K562 (cell line): ENCODE results near the gene ABCC10. TPM values are rescaled to one million over a fixed set of nuclear protein-coding genes. Genes with fewer than 3 reads are reported as not detected.

Experiments used
- GABPB1 ChIP-seq: sonication (generic); formaldehyde crosslinking; IDR thresholded peaks from 2 replicates; pipeline ENCODE4 v1.8.0; 2022; ENCODE audit warnings: mild to moderate bottlenecking, missing genetic modification reagents
- L3MBTL2 ChIP-seq: fragments of 450-650 bp; IDR thresholded peaks from 2 replicates; pipeline ENCODE4 v1.6.1; 2016; ENCODE audit warnings: mild to moderate bottlenecking, moderate library complexity
- MTA2 ChIP-seq: fragments of 450-650 bp; IDR thresholded peaks from 2 replicates; pipeline ENCODE4 v1.6.1; 2016; ENCODE audit warnings: low read depth
- NONO ChIP-seq, 2 experiments: fragments of 200-400 bp in 1 of 2; fragments of 450-650 bp in 1 of 2; formaldehyde crosslinking in 1 of 2; IDR thresholded peaks; 2 replicates each; pipeline ENCODE4 v1.6.1; 2017; ENCODE audit warnings: low read depth in 2 of 2, mild to moderate bottlenecking in 2 of 2, moderate library complexity in 2 of 2, low read length in 1 of 2
- NRF1 ChIP-seq, 2 experiments: fragments of 450-650 bp; IDR thresholded peaks in 1 of 2; conservative IDR thresholded peaks in 1 of 2; 2 replicates each; pipeline ENCODE4 v1.6.1; 2014; ENCODE audit warnings: mild to moderate bottlenecking in 2 of 2
- PTRF ChIP-seq: fragments of 450-650 bp; IDR thresholded peaks from 2 replicates; pipeline ENCODE4 v1.6.1; 2016; ENCODE audit warnings: mild to moderate bottlenecking, missing genetic modification characterization, missing compliant biosample characterization
- TAF1 ChIP-seq: IDR thresholded peaks from 2 replicates; pipeline ENCODE4 v1.6.1; 2011; ENCODE audit warnings: mild to moderate bottlenecking, low read length, moderate library complexity; ENCODE audit not compliant: insufficient read depth, control insufficient read depth, severe bottlenecking; ENCODE audit errors: extremely low read depth
- TCFL5 ChIP-seq: fragments of 250-450 bp; sonication (Bioruptor Pico); conservative IDR thresholded peaks from 2 replicates; pipeline ENCODE4 v1.6.1; 2021; ENCODE audit warnings: mild to moderate bottlenecking, moderate library complexity, matching md5 sums
- ZKSCAN3 ChIP-seq: fragments of 250-450 bp; sonication (Bioruptor Pico); IDR thresholded peaks from 2 replicates; pipeline ENCODE4 v1.4.0; 2020
- ZNF197 ChIP-seq: fragments of 200-800 bp; sonication (Bioruptor generic); IDR thresholded peaks from 2 replicates; pipeline ENCODE4 v1.6.1; 2016; ENCODE audit warnings: low read depth, missing genetic modification characterization, missing compliant biosample characterization
- polyA plus RNA-seq, 8 experiments: library from polyadenylated mRNA; depleted of rRNA in 4 of 8; stranded (reverse) in 5 of 8; unstranded in 3 of 8; fragments of >200 nt; fragmentation: Nextera tagmentation in 2 of 8; fragmentation: Illumina TruSeq in 1 of 8; extraction: Ambion mirVana in 2 of 8; extraction: Trizol in 1 of 8; gene quantifications; 2 replicates each; pipeline versions ENCODE4 v1.2.1 to v1.2.3, GENCODE V29; 2011 to 2014; ENCODE audit warnings: inconsistent platforms in 1 of 8, missing spikeins in 1 of 8
- total RNA-seq, 7 experiments: library from RNA; depleted of rRNA in 6 of 7; stranded (reverse); fragments of >200 nt in 6 of 7; fragmentation: Illumina TruSeq in 2 of 7; extraction: Trizol in 2 of 7; gene quantifications; 2 replicates each; pipeline versions ENCODE4 v1.2.1 to v1.2.3, GENCODE V29; 2011 to 2021; ENCODE audit warnings: low replicate concordance in 1 of 7
- TF ChIP-seq, protein P1 (sequence below), 2 experiments: fragments of 450-650 bp; conservative IDR thresholded peaks; 2 replicates each; pipeline ENCODE4 v1.6.1; 2017; ENCODE audit warnings: mild to moderate bottlenecking in 2 of 2, moderate library complexity in 2 of 2
- TF ChIP-seq, protein P2 (sequence below): sonication (generic); formaldehyde crosslinking; IDR thresholded peaks from 2 replicates; pipeline ENCODE4 v1.8.1; 2023; ENCODE audit warnings: missing genetic modification reagents, mild to moderate bottlenecking, borderline replicate concordance
- TF ChIP-seq, protein P3 (sequence below): IDR thresholded peaks from 2 replicates; pipeline ENCODE4 v1.6.1; 2014; ENCODE audit warnings: antibody characterized with exemption
- TF ChIP-seq, protein P4 (sequence below): sonication (generic); formaldehyde crosslinking; IDR thresholded peaks from 2 replicates; pipeline ENCODE4 v1.8.1; 2022; ENCODE audit warnings: missing genetic modification reagents
- TF ChIP-seq, protein P5 (sequence below): sonication (generic); formaldehyde crosslinking; IDR thresholded peaks from 2 replicates; pipeline ENCODE4 v1.8.1; 2022; ENCODE audit warnings: missing genetic modification reagents

Gene ABCC10
- total and polyA plus RNA-seq, 9 of the 15 experiments (the other 6 are each of a cell fraction or from before 2014, with no cell fraction given), result 2.4 to 29.1 (median 13.7) TPM

DNA sequence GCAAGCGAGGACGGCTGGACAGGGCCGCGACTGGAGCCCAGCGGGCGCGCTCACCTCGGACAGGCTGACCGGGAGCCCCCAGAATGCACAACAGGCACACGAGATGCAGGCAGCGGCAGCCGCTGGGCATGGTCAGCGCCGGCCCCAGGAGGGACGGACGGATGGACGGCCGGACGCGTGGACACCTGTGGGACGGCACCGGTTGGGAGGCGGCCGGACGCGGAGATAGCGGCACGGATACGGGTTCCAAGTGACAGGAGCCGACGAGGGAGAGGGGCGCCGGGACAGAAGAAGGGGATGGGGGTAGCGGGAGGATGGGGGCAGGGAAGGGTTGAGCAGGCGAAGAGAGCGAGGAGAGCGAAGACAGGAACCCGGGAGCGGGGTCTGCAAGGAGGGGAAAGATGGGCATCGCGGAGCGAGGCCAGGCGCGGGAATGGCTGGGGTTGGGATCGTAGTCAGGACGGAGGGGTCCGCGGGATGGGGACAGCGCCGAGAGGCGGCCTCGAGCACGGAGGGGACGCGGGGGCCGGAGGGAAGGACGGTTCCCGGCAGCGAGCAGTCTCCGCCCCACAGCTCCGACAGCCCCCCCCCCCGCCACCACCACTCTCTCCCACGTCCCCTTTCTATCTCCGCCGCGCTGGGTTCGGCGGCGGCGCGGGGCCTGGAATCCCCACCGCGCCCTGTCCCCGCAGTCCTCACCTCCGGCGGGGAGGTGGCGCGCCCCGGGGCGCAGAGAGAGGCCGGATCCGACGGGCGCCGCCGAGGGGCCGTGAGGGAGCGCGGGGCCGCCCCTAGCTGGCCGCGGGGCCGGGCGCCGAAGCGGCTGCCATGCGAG is 27.6 kb downstream of the ABCC10 start (continued):
- TF ChIP-seq, protein P1, sequence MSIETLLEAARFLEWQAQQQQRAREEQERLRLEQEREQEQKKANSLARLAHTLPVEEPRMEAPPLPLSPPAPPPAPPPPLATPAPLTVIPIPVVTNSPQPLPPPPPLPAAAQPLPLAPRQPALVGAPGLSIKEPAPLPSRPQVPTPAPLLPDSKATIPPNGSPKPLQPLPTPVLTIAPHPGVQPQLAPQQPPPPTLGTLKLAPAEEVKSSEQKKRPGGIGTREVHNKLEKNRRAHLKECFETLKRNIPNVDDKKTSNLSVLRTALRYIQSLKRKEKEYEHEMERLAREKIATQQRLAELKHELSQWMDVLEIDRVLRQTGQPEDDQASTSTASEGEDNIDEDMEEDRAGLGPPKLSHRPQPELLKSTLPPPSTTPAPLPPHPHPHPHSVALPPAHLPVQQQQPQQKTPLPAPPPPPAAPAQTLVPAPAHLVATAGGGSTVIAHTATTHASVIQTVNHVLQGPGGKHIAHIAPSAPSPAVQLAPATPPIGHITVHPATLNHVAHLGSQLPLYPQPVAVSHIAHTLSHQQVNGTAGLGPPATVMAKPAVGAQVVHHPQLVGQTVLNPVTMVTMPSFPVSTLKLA (conservative IDR thresholded peaks at IDR 0.05), result peak in 1 of 2 experiments; percentile 63; a peak in 1 of 4 replicates
- TF ChIP-seq, protein P2, sequence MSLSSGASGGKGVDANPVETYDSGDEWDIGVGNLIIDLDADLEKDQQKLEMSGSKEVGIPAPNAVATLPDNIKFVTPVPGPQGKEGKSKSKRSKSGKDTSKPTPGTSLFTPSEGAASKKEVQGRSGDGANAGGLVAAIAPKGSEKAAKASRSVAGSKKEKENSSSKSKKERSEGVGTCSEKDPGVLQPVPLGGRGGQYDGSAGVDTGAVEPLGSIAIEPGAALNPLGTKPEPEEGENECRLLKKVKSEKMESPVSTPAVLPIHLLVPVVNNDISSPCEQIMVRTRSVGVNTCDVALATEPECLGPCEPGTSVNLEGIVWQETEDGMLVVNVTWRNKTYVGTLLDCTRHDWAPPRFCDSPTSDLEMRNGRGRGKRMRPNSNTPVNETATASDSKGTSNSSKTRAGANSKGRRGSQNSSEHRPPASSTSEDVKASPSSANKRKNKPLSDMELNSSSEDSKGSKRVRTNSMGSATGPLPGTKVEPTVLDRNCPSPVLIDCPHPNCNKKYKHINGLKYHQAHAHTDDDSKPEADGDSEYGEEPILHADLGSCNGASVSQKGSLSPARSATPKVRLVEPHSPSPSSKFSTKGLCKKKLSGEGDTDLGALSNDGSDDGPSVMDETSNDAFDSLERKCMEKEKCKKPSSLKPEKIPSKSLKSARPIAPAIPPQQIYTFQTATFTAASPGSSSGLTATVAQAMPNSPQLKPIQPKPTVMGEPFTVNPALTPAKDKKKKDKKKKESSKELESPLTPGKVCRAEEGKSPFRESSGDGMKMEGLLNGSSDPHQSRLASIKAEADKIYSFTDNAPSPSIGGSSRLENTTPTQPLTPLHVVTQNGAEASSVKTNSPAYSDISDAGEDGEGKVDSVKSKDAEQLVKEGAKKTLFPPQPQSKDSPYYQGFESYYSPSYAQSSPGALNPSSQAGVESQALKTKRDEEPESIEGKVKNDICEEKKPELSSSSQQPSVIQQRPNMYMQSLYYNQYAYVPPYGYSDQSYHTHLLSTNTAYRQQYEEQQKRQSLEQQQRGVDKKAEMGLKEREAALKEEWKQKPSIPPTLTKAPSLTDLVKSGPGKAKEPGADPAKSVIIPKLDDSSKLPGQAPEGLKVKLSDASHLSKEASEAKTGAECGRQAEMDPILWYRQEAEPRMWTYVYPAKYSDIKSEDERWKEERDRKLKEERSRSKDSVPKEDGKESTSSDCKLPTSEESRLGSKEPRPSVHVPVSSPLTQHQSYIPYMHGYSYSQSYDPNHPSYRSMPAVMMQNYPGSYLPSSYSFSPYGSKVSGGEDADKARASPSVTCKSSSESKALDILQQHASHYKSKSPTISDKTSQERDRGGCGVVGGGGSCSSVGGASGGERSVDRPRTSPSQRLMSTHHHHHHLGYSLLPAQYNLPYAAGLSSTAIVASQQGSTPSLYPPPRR (CRISPR knock-in tag), result no peak
- TF ChIP-seq TAF1 (no peak), NONO (IDR thresholded peaks at IDR 0.05; ENCODE audit: low read depth in 2 of 2, low read length in 1 of 2) (peak in 1 of 2 experiments; percentile 79; a peak in 1 of 4 replicates), ZNF197 (CRISPR knock-in tag) (no peak), GABPB1 (CRISPR knock-in tag) (peak; percentile 43; the same call in 1 of the 2 replicates), NRF1 (conservative IDR thresholded peaks at IDR 0.05 in 1 of 2, IDR thresholded peaks at IDR 0.05 in 1 of 2) (0 out of 4 replicates have a peak, but pooled peaks of 1 of the 2 experiments have one; percentile 37), PTRF (no peak), L3MBTL2 (peak; percentile 37), TCFL5 (CRISPR knock-in tag) (no peak), MTA2 (no peak), ZKSCAN3 (CRISPR knock-in tag) (no peak)
- TF ChIP-seq, protein P3, sequence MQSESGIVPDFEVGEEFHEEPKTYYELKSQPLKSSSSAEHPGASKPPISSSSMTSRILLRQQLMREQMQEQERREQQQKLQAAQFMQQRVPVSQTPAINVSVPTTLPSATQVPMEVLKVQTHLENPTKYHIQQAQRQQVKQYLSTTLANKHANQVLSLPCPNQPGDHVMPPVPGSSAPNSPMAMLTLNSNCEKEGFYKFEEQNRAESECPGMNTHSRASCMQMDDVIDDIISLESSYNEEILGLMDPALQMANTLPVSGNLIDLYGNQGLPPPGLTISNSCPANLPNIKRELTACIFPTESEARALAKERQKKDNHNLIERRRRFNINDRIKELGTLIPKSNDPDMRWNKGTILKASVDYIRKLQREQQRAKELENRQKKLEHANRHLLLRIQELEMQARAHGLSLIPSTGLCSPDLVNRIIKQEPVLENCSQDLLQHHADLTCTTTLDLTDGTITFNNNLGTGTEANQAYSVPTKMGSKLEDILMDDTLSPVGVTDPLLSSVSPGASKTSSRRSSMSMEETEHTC, result no peak
- TF ChIP-seq, protein P4, sequence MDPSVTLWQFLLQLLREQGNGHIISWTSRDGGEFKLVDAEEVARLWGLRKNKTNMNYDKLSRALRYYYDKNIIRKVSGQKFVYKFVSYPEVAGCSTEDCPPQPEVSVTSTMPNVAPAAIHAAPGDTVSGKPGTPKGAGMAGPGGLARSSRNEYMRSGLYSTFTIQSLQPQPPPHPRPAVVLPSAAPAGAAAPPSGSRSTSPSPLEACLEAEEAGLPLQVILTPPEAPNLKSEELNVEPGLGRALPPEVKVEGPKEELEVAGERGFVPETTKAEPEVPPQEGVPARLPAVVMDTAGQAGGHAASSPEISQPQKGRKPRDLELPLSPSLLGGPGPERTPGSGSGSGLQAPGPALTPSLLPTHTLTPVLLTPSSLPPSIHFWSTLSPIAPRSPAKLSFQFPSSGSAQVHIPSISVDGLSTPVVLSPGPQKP (CRISPR knock-in tag), result no peak
- TF ChIP-seq, protein P5, sequence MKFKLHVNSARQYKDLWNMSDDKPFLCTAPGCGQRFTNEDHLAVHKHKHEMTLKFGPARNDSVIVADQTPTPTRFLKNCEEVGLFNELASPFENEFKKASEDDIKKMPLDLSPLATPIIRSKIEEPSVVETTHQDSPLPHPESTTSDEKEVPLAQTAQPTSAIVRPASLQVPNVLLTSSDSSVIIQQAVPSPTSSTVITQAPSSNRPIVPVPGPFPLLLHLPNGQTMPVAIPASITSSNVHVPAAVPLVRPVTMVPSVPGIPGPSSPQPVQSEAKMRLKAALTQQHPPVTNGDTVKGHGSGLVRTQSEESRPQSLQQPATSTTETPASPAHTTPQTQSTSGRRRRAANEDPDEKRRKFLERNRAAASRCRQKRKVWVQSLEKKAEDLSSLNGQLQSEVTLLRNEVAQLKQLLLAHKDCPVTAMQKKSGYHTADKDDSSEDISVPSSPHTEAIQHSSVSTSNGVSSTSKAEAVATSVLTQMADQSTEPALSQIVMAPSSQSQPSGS, result no peak
